Measurements from ENCODE around the gene MRPS2. TPM values are rescaled to one million over a fixed set of nuclear protein-coding genes. Genes with fewer than 3 reads are reported as not detected.

MRPS2 gene
- polyA plus RNA-seq, 1 donor (not counting 4 experiments of a cell fraction or from before 2014, with no cell fraction given) = 44.7 TPM

- no peak overlapping the region for H3K4me2 ChIP-seq (ENCODE audit: control insufficient read depth, extremely low read depth, insufficient read depth, low read depth, low read length)
Measured at GRCh38 chr9:135498381-135499126, 1.9 kb upstream of the MRPS2 start.

GRCh38 chr9:135499326-135500070 lies 984 bp upstream of the MRPS2 start:
- H3K27me3 ChIP-seq (ENCODE audit: control insufficient read depth, extremely low read depth, insufficient read depth, low read length) = no peaks in the 10 kb centered on the region
- H3K9ac ChIP-seq (ENCODE audit: control insufficient read depth, extremely low read depth, insufficient read depth, low read length) = peak overlapping the region; percentile 90
- H3K4me1 ChIP-seq (ENCODE audit: control insufficient read depth, extremely low read depth, insufficient read depth, low read length) = peaks cover 14% of the 10 kb centered on the region
- TF ChIP-seq, protein P1, sequence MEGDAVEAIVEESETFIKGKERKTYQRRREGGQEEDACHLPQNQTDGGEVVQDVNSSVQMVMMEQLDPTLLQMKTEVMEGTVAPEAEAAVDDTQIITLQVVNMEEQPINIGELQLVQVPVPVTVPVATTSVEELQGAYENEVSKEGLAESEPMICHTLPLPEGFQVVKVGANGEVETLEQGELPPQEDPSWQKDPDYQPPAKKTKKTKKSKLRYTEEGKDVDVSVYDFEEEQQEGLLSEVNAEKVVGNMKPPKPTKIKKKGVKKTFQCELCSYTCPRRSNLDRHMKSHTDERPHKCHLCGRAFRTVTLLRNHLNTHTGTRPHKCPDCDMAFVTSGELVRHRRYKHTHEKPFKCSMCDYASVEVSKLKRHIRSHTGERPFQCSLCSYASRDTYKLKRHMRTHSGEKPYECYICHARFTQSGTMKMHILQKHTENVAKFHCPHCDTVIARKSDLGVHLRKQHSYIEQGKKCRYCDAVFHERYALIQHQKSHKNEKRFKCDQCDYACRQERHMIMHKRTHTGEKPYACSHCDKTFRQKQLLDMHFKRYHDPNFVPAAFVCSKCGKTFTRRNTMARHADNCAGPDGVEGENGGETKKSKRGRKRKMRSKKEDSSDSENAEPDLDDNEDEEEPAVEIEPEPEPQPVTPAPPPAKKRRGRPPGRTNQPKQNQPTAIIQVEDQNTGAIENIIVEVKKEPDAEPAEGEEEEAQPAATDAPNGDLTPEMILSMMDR (optimal IDR thresholded peaks at IDR 0.05 in 1 of 3, IDR thresholded peaks at IDR 0.05 in 1 of 3, conservative IDR thresholded peaks at IDR 0.05 in 1 of 3; ENCODE audit: extremely low read depth in 1 of 3, insufficient read depth in 2 of 3, low read length in 3 of 3) = no peak
- TF ChIP-seq EZH2 (IDR thresholded peaks at IDR 0.05; ENCODE audit: low read length) = no peak
- peak overlapping the region; percentile 84 to 93 (median 84) for H3K4me3 ChIP-seq (ENCODE audit: control insufficient read depth in 2 of 3, extremely low read depth in 1 of 3, insufficient read depth in 2 of 3, low read depth in 1 of 3, low read length in 3 of 3)
- dilution Hi-C loops (cut with MboI; ENCODE audit: extremely low pct_ligation_motif_present, low sequenced_read_pairs) = no loop called here
- H3K9me3 ChIP-seq (ENCODE audit: control insufficient read depth, low read depth, low read length) = no peaks in the 10 kb centered on the region
- peaks cover 31% of the 10 kb centered on the region for H3K79me2 ChIP-seq (ENCODE audit: control insufficient read depth, insufficient read depth, low read length)
- FAIRE-seq (peak; percentile 36), DNase-seq (ENCODE audit: low read depth, low spot score) (peak; percentile 52)
- peaks cover 2% of the 10 kb centered on the region for H4K20me1 ChIP-seq (ENCODE audit: control insufficient read depth, extremely low read depth, insufficient read depth, low read length)
- H3K27ac ChIP-seq (ENCODE audit: control insufficient read depth, insufficient read depth, low read length) = peak overlapping the region; percentile 78
- H3K9me1 ChIP-seq (ENCODE audit: control insufficient read depth, extremely low read depth, insufficient read depth, low read length) = no peaks in the 10 kb centered on the region
- H2AFZ ChIP-seq (ENCODE audit: control insufficient read depth, low read length) = peak overlapping the region; percentile 86
- peaks cover 14 to 17% of the 10 kb centered on the region in 2 experiments for H3K36me3 ChIP-seq (ENCODE audit: control insufficient read depth in 2 of 2, extremely low read depth in 1 of 2, insufficient read depth in 2 of 2, low read length in 2 of 2)
- H3K4me2 ChIP-seq (ENCODE audit: control insufficient read depth, extremely low read depth, insufficient read depth, low read depth, low read length) = peak overlapping the region; percentile 96

More at GRCh38 chr9:135498381-135499126, 1.9 kb upstream of the MRPS2 start:
- dilution Hi-C loops (cut with MboI; ENCODE audit: extremely low pct_ligation_motif_present, low sequenced_read_pairs) = no loop called here
- no peak for TF ChIP-seq EZH2 (IDR thresholded peaks at IDR 0.05; ENCODE audit: low read length)
- TF ChIP-seq, protein P1 (optimal IDR thresholded peaks at IDR 0.05 in 1 of 3, IDR thresholded peaks at IDR 0.05 in 1 of 3, conservative IDR thresholded peaks at IDR 0.05 in 1 of 3; ENCODE audit: extremely low read depth in 1 of 3, insufficient read depth in 2 of 3, low read length in 3 of 3) = no peak
- Histone ChIP-seq H3K27me3 (ENCODE audit: control insufficient read depth, extremely low read depth, insufficient read depth, low read length) (no peaks in the 10 kb centered on the region), H2AFZ (ENCODE audit: control insufficient read depth, low read length) (no peak overlapping the region), H3K79me2 (ENCODE audit: control insufficient read depth, insufficient read depth, low read length) (peaks cover 29% of the 10 kb centered on the region), H4K20me1 (ENCODE audit: control insufficient read depth, extremely low read depth, insufficient read depth, low read length) (no peaks in the 10 kb centered on the region), H3K27ac (ENCODE audit: control insufficient read depth, insufficient read depth, low read length) (no peak overlapping the region), H3K9me3 (ENCODE audit: control insufficient read depth, low read depth, low read length) (no peaks in the 10 kb centered on the region), H3K36me3 (ENCODE audit: control insufficient read depth in 2 of 2, extremely low read depth in 1 of 2, insufficient read depth in 2 of 2, low read length in 2 of 2) (peaks cover 6 to 12% of the 10 kb centered on the region in 2 experiments), H3K9me1 (ENCODE audit: control insufficient read depth, extremely low read depth, insufficient read depth, low read length) (no peaks in the 10 kb centered on the region), H3K9ac (ENCODE audit: control insufficient read depth, extremely low read depth, insufficient read depth, low read length) (no peak overlapping the region), H3K4me1 (ENCODE audit: control insufficient read depth, extremely low read depth, insufficient read depth, low read length) (peaks cover 14% of the 10 kb centered on the region), H3K4me3 (ENCODE audit: control insufficient read depth in 2 of 3, extremely low read depth in 1 of 3, insufficient read depth in 2 of 3, low read depth in 1 of 3, low read length in 3 of 3) (no peak overlapping the region)
- no peak for FAIRE-seq
- no peak for DNase-seq (ENCODE audit: low read depth, low spot score)

Data from keratinocyte (primary cell).